HepG2 (cell line): Measurements from ENCODE around the gene CSNK2A2. TPM values are rescaled to one million over a fixed set of nuclear protein-coding genes. Genes with fewer than 3 reads are reported as not detected.
A peak's percentile ranks its signal among the peaks of the same experiment; 100 is the strongest.

Source experiments
- ATAC-seq: fragments of 200-7000 bp; cut with Tn5 transposase; 3 replicates; pipeline ENCODE4 v1.9.1; 2020; ENCODE audit warnings: mild to moderate bottlenecking, moderate library complexity
- BruUV-seq: library from RNA; stranded (reverse); fragments of 400-500 nt; replicated peaks from 2 replicates; lab custom pipeline; 2021; lab: Mats Ljungman, UMichigan
- CTCF ChIA-PET: fragments of 300-600 bp; formaldehyde crosslinking; extraction: SDS; loops from one replicate; lab custom pipeline; 2021; ENCODE audit warnings: low total read pairs, inconsistent platforms, low intra/inter-chr PET ratio; lab: Yijun Ruan, JAX
- POLR2A ChIA-PET: fragments of 350-600 bp; sonication (Branson Sonifier 250); formaldehyde crosslinking; loops from one replicate; lab custom pipeline; 2020; ENCODE audit warnings: antibody characterized with exemption, inconsistent platforms; lab: Yijun Ruan, JAX
- DNase-seq: peaks from one replicate; pipeline ENCODE4 v3.0.0-alpha.2; 2015; ENCODE audit warnings: low spot score
- FAIRE-seq: peaks from 3 replicates; lab custom pipeline; 2011; peaks lifted over from hg19 to GRCh38; lab: Jason Lieb, UNC
- H2AFZ ChIP-seq: one replicate; pipeline ENCODE4 v1.6.1; 2011; ENCODE audit warnings: low read length, inconsistent platforms
- H3K27ac ChIP-seq: fragments of 300-600 bp; 3 replicates; pipeline ENCODE4 v1.8.0; 2011; ENCODE audit warnings: mixed run types, mild to moderate bottlenecking, mixed read lengths, low read length, inconsistent platforms; ENCODE audit not compliant: insufficient read depth; ENCODE audit errors: extremely low read length
- H3K27me3 ChIP-seq, 2 experiments: fragments of 200-600 bp in 1 of 2; 2 replicates in 1 of 2; 3 replicates in 1 of 2; pipeline versions ENCODE4 v1.6.0 to v1.8.0; 2011; ENCODE audit warnings: low read length in 2 of 2, mild to moderate bottlenecking in 2 of 2, moderate library complexity in 2 of 2, inconsistent platforms in 1 of 2; ENCODE audit not compliant: insufficient read depth in 2 of 2, control insufficient read depth in 1 of 2
- H3K36me3 ChIP-seq, 2 experiments: fragments of 200-600 bp in 1 of 2; replicated peaks in 1 of 2; 2 replicates in 1 of 2; 3 replicates in 1 of 2; pipeline versions ENCODE4 v1.5.1 to v1.8.0; 2011; ENCODE audit warnings: low read length in 2 of 2, inconsistent platforms in 1 of 2; ENCODE audit not compliant: insufficient read depth in 2 of 2, control insufficient read depth in 1 of 2
- H3K4me1 ChIP-seq: 2 replicates; pipeline ENCODE4 v1.5.1; 2012; ENCODE audit warnings: low read length, inconsistent platforms; ENCODE audit not compliant: insufficient read depth
- H3K4me2 ChIP-seq: 2 replicates; pipeline ENCODE4 v1.6.0; 2011; ENCODE audit warnings: low read depth, low read length, inconsistent platforms
- H3K4me3 ChIP-seq, 3 experiments: fragments of 200-600 bp in 1 of 3; sonication (generic), shearing (Covaris generic) in 1 of 3; replicated peaks in 1 of 3; 2 replicates each; pipeline ENCODE4 v1.5.1; 2011 to 2016; ENCODE audit warnings: low read length in 3 of 3, inconsistent platforms in 2 of 3, low read depth in 2 of 3, mild to moderate bottlenecking in 2 of 3, control low read depth in 1 of 3, mixed read lengths in 1 of 3; ENCODE audit not compliant: insufficient read depth in 1 of 3
- H3K79me2 ChIP-seq: one replicate; pipeline ENCODE4 v1.6.1; 2011; ENCODE audit warnings: low read length, inconsistent platforms; ENCODE audit not compliant: insufficient read depth
- H3K9ac ChIP-seq: 2 replicates; pipeline ENCODE4 v1.6.0; 2011; ENCODE audit warnings: mild to moderate bottlenecking, low read depth, low read length, inconsistent platforms; ENCODE audit not compliant: insufficient read depth
- H3K9me3 ChIP-seq: 2 replicates; pipeline ENCODE4 v1.5.1; 2012; ENCODE audit warnings: mild to moderate bottlenecking, low read length
- H4K20me1 ChIP-seq: 2 replicates; pipeline ENCODE4 v1.6.0; 2011; ENCODE audit warnings: inconsistent platforms, mild to moderate bottlenecking, low read length, moderate library complexity; ENCODE audit not compliant: insufficient read depth
- CBFB ChIP-seq: sonication (generic); formaldehyde crosslinking; IDR thresholded peaks from 2 replicates; pipeline ENCODE4 v1.4.0; 2020; ENCODE audit warnings: missing genetic modification reagents
- IKZF1 ChIP-seq: fragments of 450-650 bp; IDR thresholded peaks from 2 replicates; pipeline ENCODE4 v1.7.1; 2016
- NFE2L1 ChIP-seq: sonication (generic); formaldehyde crosslinking; IDR thresholded peaks from 2 replicates; pipeline ENCODE4 v1.4.0; 2020; ENCODE audit warnings: missing genetic modification reagents, mild to moderate bottlenecking, borderline replicate concordance
- PAF1 ChIP-seq: IDR thresholded peaks from 2 replicates; pipeline ENCODE4 v1.6.1; 2016; ENCODE audit warnings: missing genetic modification reagents, missing compliant biosample characterization
- ZNF10 ChIP-seq: sonication (generic); formaldehyde crosslinking; IDR thresholded peaks from 2 replicates; pipeline ENCODE4 v1.4.0; 2020; ENCODE audit warnings: mild to moderate bottlenecking, low read depth, missing genetic modification reagents, borderline replicate concordance
- ZNF12 ChIP-seq: sonication (generic); formaldehyde crosslinking; IDR thresholded peaks from 2 replicates; pipeline ENCODE4 v1.5.0; 2020; ENCODE audit warnings: missing genetic modification reagents
- WGBS: methylation state at CpG from one replicate; pipeline ENCODE4 v1.1.6; 2017; ENCODE audit warnings: low lambda C conversion rate; 5-methylcytosine and 5-hydroxymethylcytosine counted together
- in situ Hi-C: cut with HindIII; loops from 2 replicates; pipeline ENCODE4 v1.10.0; 2017; ENCODE audit warnings: low pct_unique_long_range_greater_than_20kb; ENCODE audit not compliant: extremely low pct_ligation_motif_present
- intact Hi-C: fragments of 100-400 bp; cut with micrococcal nuclease; formaldehyde crosslinking; loops from one replicate; pipeline ENCODE4 v1.10.0; 2022; ENCODE audit not compliant: unreplicated experiment
- polyA plus RNA-seq, 8 experiments: library from polyadenylated mRNA; depleted of rRNA in 3 of 8; stranded (reverse) in 7 of 8; unstranded in 1 of 8; fragments of >200 nt; fragmentation: Illumina TruSeq in 4 of 8; extraction: Trizol in 4 of 8; gene quantifications; 2 replicates each; pipeline versions ENCODE4 v1.2.1 to v1.2.3, GENCODE V29; 2011 to 2016; ENCODE audit warnings: low read depth in 4 of 8, missing spikeins in 1 of 8, mixed read lengths in 1 of 8; ENCODE audit not compliant: insufficient read depth in 1 of 8
- total RNA-seq, 5 experiments: library from RNA; depleted of rRNA; stranded (reverse); fragments of >200 nt; fragmentation: Illumina TruSeq; extraction: Trizol; gene quantifications; 2 replicates each; pipeline ENCODE4 v1.2.3, GENCODE V29; 2016; ENCODE audit warnings: low read depth in 1 of 5
- TF ChIP-seq, protein P1 (sequence below): sonication (generic); formaldehyde crosslinking; IDR thresholded peaks from 2 replicates; pipeline ENCODE4 v1.4.0; 2020; ENCODE audit warnings: missing genetic modification reagents, mild to moderate bottlenecking, borderline replicate concordance
- TF ChIP-seq, protein P2 (sequence below): IDR thresholded peaks from 2 replicates; pipeline ENCODE4 v1.6.1; 2016; ENCODE audit warnings: mild to moderate bottlenecking
- TF ChIP-seq, protein P3 (sequence below): sonication (generic); formaldehyde crosslinking; IDR thresholded peaks from 2 replicates; pipeline ENCODE4 v1.5.0; 2020; ENCODE audit warnings: mild to moderate bottlenecking, missing genetic modification reagents

The CSNK2A2 gene
- total and polyA plus RNA-seq, 2 of the 13 experiments (the other 11 are each of a cell fraction or from before 2014, with no cell fraction given) = 46.4 to 56.9 TPM

DNA sequence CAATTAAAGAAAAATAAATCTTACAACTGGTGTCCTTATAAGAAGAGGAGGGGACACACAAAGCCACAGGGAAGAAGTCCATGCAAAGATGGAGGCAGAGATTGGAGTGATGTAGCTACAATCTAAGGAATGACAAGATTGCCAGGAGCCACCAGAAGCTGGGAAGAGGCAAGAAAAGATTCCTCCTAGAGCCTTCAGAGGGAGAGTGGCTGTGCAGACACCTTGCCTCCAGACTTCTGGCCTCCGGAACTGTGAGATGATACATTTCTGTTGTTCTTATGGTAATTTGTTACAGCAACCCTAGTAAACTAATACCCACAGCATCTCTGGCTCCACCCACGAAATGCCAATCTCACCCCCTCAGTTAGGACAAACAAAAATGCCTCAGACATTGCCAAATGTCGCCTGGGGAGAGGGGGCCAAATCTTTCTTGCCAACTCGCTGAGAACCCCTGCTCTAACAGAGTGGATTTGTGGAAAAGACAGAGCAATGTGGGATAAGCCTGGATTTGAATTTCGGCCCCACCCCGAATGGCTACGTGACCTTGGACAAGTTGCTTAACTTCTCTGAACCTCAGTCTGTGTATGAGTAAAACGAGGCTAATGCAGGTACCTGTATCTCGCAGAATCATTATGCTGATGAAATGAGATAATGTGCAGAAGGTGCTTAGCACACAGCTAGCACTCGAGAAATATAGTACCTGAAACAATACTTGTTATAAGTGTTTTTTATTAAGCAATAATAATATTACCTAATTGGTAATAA lies 37.1 kb upstream of the CSNK2A2 start (continued):
- TF ChIP-seq, protein P1, sequence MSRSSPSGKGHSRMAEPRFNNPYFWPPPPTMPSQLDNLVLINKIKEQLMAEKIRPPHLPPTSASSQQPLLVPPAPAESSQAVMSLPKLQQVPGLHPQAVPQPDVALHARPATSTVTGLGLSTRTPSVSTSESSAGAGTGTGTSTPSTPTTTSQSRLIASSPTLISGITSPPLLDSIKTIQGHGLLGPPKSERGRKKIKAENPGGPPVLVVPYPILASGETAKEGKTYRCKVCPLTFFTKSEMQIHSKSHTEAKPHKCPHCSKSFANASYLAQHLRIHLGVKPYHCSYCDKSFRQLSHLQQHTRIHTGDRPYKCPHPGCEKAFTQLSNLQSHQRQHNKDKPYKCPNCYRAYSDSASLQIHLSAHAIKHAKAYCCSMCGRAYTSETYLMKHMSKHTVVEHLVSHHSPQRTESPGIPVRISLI (CRISPR knock-in tag) = no peak
- TF ChIP-seq ZNF10 = no peak
- no peak for TF ChIP-seq CBFB (CRISPR knock-in tag)
- 0 out of 2 replicates have a peak, but pooled peaks have one; percentile 28 for TF ChIP-seq ZNF12 (CRISPR knock-in tag)
- TF ChIP-seq, protein P2, sequence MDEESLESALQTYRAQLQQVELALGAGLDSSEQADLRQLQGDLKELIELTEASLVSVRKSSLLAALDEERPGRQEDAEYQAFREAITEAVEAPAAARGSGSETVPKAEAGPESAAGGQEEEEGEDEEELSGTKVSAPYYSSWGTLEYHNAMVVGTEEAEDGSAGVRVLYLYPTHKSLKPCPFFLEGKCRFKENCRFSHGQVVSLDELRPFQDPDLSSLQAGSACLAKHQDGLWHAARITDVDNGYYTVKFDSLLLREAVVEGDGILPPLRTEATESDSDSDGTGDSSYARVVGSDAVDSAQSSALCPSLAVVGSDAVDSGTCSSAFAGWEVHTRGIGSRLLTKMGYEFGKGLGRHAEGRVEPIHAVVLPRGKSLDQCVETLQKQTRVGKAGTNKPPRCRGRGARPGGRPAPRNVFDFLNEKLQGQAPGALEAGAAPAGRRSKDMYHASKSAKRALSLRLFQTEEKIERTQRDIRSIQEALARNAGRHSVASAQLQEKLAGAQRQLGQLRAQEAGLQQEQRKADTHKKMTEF (CRISPR knock-in tag) = no peak
- no peak for TF ChIP-seq NFE2L1

DNA sequence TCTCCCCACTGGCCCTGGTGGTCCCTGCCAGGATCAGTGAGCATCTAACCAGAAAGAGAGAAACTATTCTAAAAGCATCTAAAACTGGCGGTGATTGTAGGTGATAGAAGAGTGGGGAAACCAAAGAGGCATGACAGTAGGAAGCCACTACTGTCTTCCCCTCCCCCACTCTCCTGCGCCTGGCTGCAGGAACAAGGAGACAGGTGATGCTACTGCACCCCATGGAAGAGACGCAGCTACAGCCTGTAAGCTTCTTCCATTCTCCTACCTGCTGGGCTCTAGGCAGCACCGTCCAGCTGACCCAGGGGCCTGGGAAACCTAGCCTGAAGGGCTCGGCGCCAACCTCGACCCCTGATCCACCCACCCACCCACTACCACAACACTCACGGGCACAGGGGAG lies 32.4 kb upstream of the CSNK2A2 start:
- CTCF ChIA-PET = no interaction called here
- POLR2A ChIA-PET = no interaction called here
- H3K79me2 ChIP-seq = no peaks in the 10 kb centered on the region

More for the DNA sequence above, 32.4 kb upstream of the CSNK2A2 start:
- H3K27ac ChIP-seq = no peak overlapping the region
- no peak overlapping the region for H3K4me3 ChIP-seq
- intact Hi-C loops = no loop called here
- peaks cover 11% of the 10 kb centered on the region for H3K4me1 ChIP-seq
- no peaks in the 10 kb centered on the region for H4K20me1 ChIP-seq
- BruUV-seq = no TSS peak
- no peaks in the 10 kb centered on the region for H3K9me3 ChIP-seq
- in situ Hi-C loops = no loop called here
- no peak overlapping the region for H3K4me2 ChIP-seq
- ATAC-seq = no peak
- no peaks in the 10 kb centered on the region for H3K36me3 ChIP-seq
- H2AFZ ChIP-seq = no peak overlapping the region
- no peaks in the 10 kb centered on the region; a peak in 3 of 5 replicates for H3K27me3 ChIP-seq
- WGBS = 33% methylated on average over 8 of the region's 8 CpGs
- TF ChIP-seq, protein P3, sequence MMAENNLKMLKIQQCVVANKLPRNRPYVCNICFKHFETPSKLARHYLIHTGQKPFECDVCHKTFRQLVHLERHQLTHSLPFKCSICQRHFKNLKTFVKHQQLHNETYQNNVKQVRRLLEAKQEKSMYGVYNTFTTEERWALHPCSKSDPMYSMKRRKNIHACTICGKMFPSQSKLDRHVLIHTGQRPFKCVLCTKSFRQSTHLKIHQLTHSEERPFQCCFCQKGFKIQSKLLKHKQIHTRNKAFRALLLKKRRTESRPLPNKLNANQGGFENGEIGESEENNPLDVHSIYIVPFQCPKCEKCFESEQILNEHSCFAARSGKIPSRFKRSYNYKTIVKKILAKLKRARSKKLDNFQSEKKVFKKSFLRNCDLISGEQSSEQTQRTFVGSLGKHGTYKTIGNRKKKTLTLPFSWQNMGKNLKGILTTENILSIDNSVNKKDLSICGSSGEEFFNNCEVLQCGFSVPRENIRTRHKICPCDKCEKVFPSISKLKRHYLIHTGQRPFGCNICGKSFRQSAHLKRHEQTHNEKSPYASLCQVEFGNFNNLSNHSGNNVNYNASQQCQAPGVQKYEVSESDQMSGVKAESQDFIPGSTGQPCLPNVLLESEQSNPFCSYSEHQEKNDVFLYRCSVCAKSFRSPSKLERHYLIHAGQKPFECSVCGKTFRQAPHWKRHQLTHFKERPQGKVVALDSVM (CRISPR knock-in tag) = no peak
- TF ChIP-seq PAF1 (CRISPR knock-in tag) (no peak), IKZF1 (no peak)
- no peak for DNase-seq
- no peak overlapping the region for H3K9ac ChIP-seq
- FAIRE-seq = no peak
